Smooth muscle cell (in vitro differentiated cells): ENCODE measurements around the gene VN1R5. TPM values are rescaled to one million over a fixed set of nuclear protein-coding genes. Genes with fewer than 3 reads are reported as not detected.

Source experiments
- DNase-seq: peaks from one replicate; lab custom pipeline; 2025; ENCODE audit not compliant: unreplicated experiment; lab: John Stamatoyannopoulos, UW
- H2AFZ ChIP-seq: fragments of 200-600 bp; sonication (generic); 2 replicates; pipeline ENCODE4 v1.6.0; 2016; ENCODE audit warnings: antibody characterized with exemption, low read depth, mild to moderate bottlenecking
- H3F3A ChIP-seq: fragments of 200-600 bp; sonication (generic); 2 replicates; pipeline ENCODE4 v1.6.0; 2017; ENCODE audit warnings: antibody characterized with exemption, low read depth
- H3K27ac ChIP-seq: fragments of 200-600 bp; sonication (generic); 2 replicates; pipeline ENCODE4 v1.5.1; 2016; ENCODE audit warnings: low read depth, mild to moderate bottlenecking
- H3K27me3 ChIP-seq: fragments of 200-600 bp; sonication (generic); 2 replicates; pipeline ENCODE4 v1.6.1; 2016; ENCODE audit warnings: low read depth, mild to moderate bottlenecking
- H3K36me3 ChIP-seq: fragments of 200-600 bp; sonication (generic); 2 replicates; pipeline ENCODE4 v1.5.1; 2016; ENCODE audit warnings: low read depth
- H3K4me1 ChIP-seq: fragments of 200-600 bp; sonication (generic); 2 replicates; pipeline ENCODE4 v1.5.1; 2016; ENCODE audit warnings: low read depth
- H3K4me2 ChIP-seq: fragments of 200-600 bp; sonication (generic); 2 replicates; pipeline ENCODE4 v1.6.0; 2016; ENCODE audit warnings: mild to moderate bottlenecking
- H3K4me3 ChIP-seq: fragments of 200-600 bp; sonication (generic); 2 replicates; pipeline ENCODE4 v1.5.1; 2016; ENCODE audit warnings: mild to moderate bottlenecking
- H3K79me2 ChIP-seq: fragments of 200-600 bp; sonication (generic); 2 replicates; pipeline ENCODE4 v1.6.0; 2016; ENCODE audit warnings: low read depth, mild to moderate bottlenecking
- H3K9ac ChIP-seq: fragments of 200-600 bp; sonication (generic); 2 replicates; pipeline ENCODE4 v1.6.0; 2016; ENCODE audit warnings: low read depth
- H3K9me3 ChIP-seq: fragments of 200-600 bp; sonication (generic); replicated peaks from 2 replicates; pipeline ENCODE4 v1.5.1; 2016; ENCODE audit warnings: low read depth
- H4K20me1 ChIP-seq: fragments of 200-600 bp; sonication (generic); 2 replicates; pipeline ENCODE4 v1.6.0; 2016; ENCODE audit warnings: low read depth
- WGBS: methylation state at CpG from one replicate; pipeline ENCODE4 v1.1.7; 2016; ENCODE audit warnings: low lambda C conversion rate; 5-methylcytosine and 5-hydroxymethylcytosine counted together
- polyA plus RNA-seq: library from polyadenylated mRNA; unstranded; fragments of >200 nt; fragmentation: Nextera tagmentation; extraction: Ambion mirVana; gene quantifications from 2 replicates; pipeline ENCODE4 v1.2.1, GENCODE V29; 2016
- total RNA-seq: library from RNA; depleted of rRNA; stranded (reverse); fragments of >200 nt; gene quantifications from 2 replicates; pipeline ENCODE4 v1.2.3, GENCODE V29; 2014
- TF ChIP-seq, protein P1 (sequence below): fragments of 200-600 bp; sonication (generic); IDR thresholded peaks from 2 replicates; pipeline ENCODE4 v1.5.1; 2017; ENCODE audit warnings: borderline replicate concordance, mild to moderate bottlenecking, antibody characterized with exemption; ENCODE audit not compliant: insufficient read depth, poor library complexity, severe bottlenecking

Gene VN1R5
- total and polyA plus RNA-seq, 2 experiments from 2014 or later: not detected

GRCh38 chr1:247224822-247225221 is 31.1 kb upstream of the VN1R5 start:
- Histone ChIP-seq H3K4me1 (no peaks in the 10 kb centered on the region), H4K20me1 (no peaks in the 10 kb centered on the region), H3K27ac (no peak overlapping the region), H3K79me2 (no peaks in the 10 kb centered on the region), H3K9me3 (no peaks in the 10 kb centered on the region), H3K36me3 (no peaks in the 10 kb centered on the region), H3K4me3 (no peak overlapping the region), H3K27me3 (no peaks in the 10 kb centered on the region), H2AFZ (no peak overlapping the region), H3F3A (no peaks in the 10 kb centered on the region), H3K9ac (no peak overlapping the region), H3K4me2 (no peak overlapping the region)
- TF ChIP-seq, protein P1, sequence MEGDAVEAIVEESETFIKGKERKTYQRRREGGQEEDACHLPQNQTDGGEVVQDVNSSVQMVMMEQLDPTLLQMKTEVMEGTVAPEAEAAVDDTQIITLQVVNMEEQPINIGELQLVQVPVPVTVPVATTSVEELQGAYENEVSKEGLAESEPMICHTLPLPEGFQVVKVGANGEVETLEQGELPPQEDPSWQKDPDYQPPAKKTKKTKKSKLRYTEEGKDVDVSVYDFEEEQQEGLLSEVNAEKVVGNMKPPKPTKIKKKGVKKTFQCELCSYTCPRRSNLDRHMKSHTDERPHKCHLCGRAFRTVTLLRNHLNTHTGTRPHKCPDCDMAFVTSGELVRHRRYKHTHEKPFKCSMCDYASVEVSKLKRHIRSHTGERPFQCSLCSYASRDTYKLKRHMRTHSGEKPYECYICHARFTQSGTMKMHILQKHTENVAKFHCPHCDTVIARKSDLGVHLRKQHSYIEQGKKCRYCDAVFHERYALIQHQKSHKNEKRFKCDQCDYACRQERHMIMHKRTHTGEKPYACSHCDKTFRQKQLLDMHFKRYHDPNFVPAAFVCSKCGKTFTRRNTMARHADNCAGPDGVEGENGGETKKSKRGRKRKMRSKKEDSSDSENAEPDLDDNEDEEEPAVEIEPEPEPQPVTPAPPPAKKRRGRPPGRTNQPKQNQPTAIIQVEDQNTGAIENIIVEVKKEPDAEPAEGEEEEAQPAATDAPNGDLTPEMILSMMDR: no peak
- DNase-seq: no peak

DNA sequence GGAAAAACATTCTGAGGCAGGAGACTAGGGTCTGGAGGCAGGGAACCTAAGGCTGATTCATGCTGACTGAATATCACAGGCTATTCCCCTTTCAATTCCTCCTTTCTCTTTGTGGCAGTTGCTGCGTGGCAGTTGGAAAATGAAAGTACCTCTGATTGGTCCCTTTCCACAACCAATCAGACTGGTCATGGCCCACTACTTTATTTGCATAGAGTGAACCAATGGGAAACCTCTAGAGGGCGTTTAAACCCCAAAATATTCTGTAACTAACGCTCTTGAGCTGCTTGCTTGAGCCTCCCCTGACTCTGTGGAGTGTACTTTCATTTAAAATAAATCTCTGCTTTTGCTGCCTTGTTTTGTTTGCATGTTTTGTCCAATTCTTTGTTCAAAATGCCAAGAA is 27.7 kb upstream of the VN1R5 start:
- TF ChIP-seq, protein P1: no peak
- Histone ChIP-seq H3K4me3 (no peak overlapping the region), H3K27ac (no peak overlapping the region), H3K36me3 (no peaks in the 10 kb centered on the region), H3K4me2 (no peak overlapping the region), H3F3A (no peaks in the 10 kb centered on the region), H2AFZ (no peak overlapping the region), H4K20me1 (no peaks in the 10 kb centered on the region), H3K27me3 (no peaks in the 10 kb centered on the region), H3K4me1 (no peaks in the 10 kb centered on the region), H3K9ac (no peak overlapping the region), H3K79me2 (no peaks in the 10 kb centered on the region), H3K9me3 (no peaks in the 10 kb centered on the region)
- 71% methylated on average over 3 of the region's 3 CpGs for WGBS
- no peak for DNase-seq

DNA sequence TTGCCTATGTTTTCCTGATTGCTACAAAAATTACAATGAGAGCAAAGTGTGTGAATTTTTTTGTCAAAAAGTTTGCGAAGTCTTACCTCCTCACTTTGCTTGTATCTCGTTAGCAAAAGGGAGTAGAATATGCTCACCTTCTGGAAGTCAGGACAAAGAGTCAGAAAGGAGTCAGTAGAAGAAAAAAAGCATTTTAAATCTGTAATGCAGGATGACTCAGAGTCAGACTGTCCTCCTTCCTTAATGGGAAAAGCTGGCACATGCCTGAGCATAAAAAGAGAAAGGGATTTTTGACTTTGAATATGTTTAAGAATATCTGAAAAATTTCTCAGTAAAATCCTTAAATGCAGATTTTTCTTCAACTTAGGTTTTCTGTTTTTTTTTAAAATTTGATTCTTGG is 14.2 kb upstream of the VN1R5 start:
- no peaks in the 10 kb centered on the region for H3K36me3 ChIP-seq
- H3K27ac ChIP-seq: no peak overlapping the region
- no peak overlapping the region for H3K4me3 ChIP-seq
- no peak overlapping the region for H3K4me2 ChIP-seq
- TF ChIP-seq, protein P1: no peak
- H3K9me3 ChIP-seq: peaks cover 3% of the 10 kb centered on the region
- H3K79me2 ChIP-seq: no peaks in the 10 kb centered on the region
- H3K4me1 ChIP-seq: no peaks in the 10 kb centered on the region
- no peaks in the 10 kb centered on the region for H4K20me1 ChIP-seq
- H3F3A ChIP-seq: no peaks in the 10 kb centered on the region
- no peaks in the 10 kb centered on the region for H3K27me3 ChIP-seq
- DNase-seq: no peak
- H2AFZ ChIP-seq: no peak overlapping the region
- H3K9ac ChIP-seq: no peak overlapping the region
- 83% methylated on average over 2 of the region's 2 CpGs for WGBS

- 93% methylated on average over 12 of the region's 12 CpGs for WGBS
- H3K4me1 ChIP-seq: no peaks in the 10 kb centered on the region
- H3K9me3 ChIP-seq: peaks cover 5% of the 10 kb centered on the region
- no peak overlapping the region for H3K27ac ChIP-seq
- H3K36me3 ChIP-seq: no peaks in the 10 kb centered on the region
- no peak overlapping the region for H3K9ac ChIP-seq
- no peak overlapping the region for H3K4me2 ChIP-seq
- no peaks in the 10 kb centered on the region for H3K79me2 ChIP-seq
- no peak for DNase-seq
- no peak overlapping the region for H2AFZ ChIP-seq
- no peaks in the 10 kb centered on the region for H4K20me1 ChIP-seq
- H3K27me3 ChIP-seq: no peaks in the 10 kb centered on the region
- no peak overlapping the region for H3K4me3 ChIP-seq
- TF ChIP-seq, protein P1: no peak
- no peaks in the 10 kb centered on the region for H3F3A ChIP-seq
Observed at GRCh38 chr1:247243524-247244137, 12.2 kb upstream of the VN1R5 start.
